ENCODE data around the gene EMID1. TPM values are rescaled to one million over a fixed set of nuclear protein-coding genes. Genes with fewer than 3 reads are reported as not detected.

EMID1 gene
- total RNA-seq, 2 experiments from 2014 or later: not detected

DNA sequence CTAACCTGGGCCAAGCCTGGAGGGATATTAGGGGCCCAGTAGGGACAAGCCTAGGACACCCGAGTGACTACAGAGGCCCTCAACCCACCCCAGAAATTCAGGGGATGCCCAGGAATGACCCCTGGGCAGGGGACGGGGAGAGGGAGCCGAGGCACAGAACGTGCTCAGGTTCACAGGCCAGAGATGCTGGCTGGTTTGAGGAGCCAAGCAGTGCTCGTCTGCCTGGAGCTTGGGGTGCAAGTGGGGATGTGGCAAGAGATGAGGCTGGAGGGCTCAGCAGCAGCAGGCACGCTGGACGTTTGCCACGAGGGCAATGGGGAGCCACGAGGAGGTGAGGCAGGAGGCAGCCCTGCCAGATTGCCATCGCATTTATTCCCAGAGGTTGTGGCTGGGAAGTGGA lies 34.0 kb upstream of the EMID1 start:
- no peak for ATAC-seq (ENCODE audit: poor library complexity)
- CTCF ChIA-PET: no interaction called here

DNA sequence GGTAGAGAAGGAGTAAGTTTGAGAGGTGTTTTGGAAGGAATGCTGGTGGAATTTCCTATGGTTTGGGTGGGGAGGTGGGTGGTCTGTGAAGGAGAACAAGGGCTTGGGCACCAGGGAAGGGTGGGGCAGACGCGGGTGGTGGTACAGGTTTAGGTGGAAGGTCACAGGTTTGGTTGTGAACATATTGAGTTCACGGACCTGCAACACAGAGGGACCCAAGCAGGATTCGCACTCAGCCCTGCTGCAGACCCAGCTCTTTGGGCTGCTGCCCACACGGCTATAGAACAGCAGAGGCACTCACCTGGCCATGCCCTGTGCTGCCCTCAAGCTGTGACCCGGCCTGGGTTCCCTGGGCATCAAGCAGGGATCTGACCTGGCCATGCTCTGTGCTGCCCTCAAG lies 33.5 kb upstream of the EMID1 start:
- Histone ChIP-seq H3K4me1 (ENCODE audit: insufficient read depth, low read length) (peaks cover 6% of the 10 kb centered on the region), H3K36me3 (ENCODE audit: insufficient read depth, low read length) (no peaks in the 10 kb centered on the region), H3K4me3 (ENCODE audit: low read length) (no peak overlapping the region), H3K9me3 (ENCODE audit: control insufficient read depth in 1 of 2, insufficient read depth in 1 of 2, low read length in 2 of 2) (peaks cover 21% of the 10 kb centered on the region in 2 experiments), H3K27me3 (ENCODE audit: control insufficient read depth in 1 of 2, insufficient read depth in 2 of 2, low read length in 2 of 2) (no peaks in the 10 kb centered on the region), H3K27ac (ENCODE audit: low read depth in 1 of 2, low read length in 2 of 2) (no peak overlapping the region)
- intact Hi-C loops (cut with DNase I, micrococcal nuclease): no loop called here
- H3K9me3 Mint-ChIP-seq: peaks cover 7% of the 10 kb centered on the region
- ChIA-PET POLR2A (no interaction called here), CTCF (no interaction called here)
- ATAC-seq (ENCODE audit: poor library complexity) (no peak), DNase-seq (no peak)
- peaks cover 6% of the 10 kb centered on the region for H3K4me1 Mint-ChIP-seq (ENCODE audit: low read depth)
- no peaks in the 10 kb centered on the region for H3K36me3 Mint-ChIP-seq (ENCODE audit: low read depth)
- H3K27me3 Mint-ChIP-seq: no peaks in the 10 kb centered on the region
- H3K4me3 Mint-ChIP-seq: no peak overlapping the region
- no peak overlapping the region for H3K27ac Mint-ChIP-seq
- TF ChIP-seq, protein P1, sequence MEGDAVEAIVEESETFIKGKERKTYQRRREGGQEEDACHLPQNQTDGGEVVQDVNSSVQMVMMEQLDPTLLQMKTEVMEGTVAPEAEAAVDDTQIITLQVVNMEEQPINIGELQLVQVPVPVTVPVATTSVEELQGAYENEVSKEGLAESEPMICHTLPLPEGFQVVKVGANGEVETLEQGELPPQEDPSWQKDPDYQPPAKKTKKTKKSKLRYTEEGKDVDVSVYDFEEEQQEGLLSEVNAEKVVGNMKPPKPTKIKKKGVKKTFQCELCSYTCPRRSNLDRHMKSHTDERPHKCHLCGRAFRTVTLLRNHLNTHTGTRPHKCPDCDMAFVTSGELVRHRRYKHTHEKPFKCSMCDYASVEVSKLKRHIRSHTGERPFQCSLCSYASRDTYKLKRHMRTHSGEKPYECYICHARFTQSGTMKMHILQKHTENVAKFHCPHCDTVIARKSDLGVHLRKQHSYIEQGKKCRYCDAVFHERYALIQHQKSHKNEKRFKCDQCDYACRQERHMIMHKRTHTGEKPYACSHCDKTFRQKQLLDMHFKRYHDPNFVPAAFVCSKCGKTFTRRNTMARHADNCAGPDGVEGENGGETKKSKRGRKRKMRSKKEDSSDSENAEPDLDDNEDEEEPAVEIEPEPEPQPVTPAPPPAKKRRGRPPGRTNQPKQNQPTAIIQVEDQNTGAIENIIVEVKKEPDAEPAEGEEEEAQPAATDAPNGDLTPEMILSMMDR (IDR thresholded peaks at IDR 0.05): no peak

More for the DNA sequence above, 34.0 kb upstream of the EMID1 start:
- Histone ChIP-seq H3K27ac (ENCODE audit: low read depth in 1 of 2, low read length in 2 of 2) (no peak overlapping the region), H3K9me3 (ENCODE audit: control insufficient read depth in 1 of 2, insufficient read depth in 1 of 2, low read length in 2 of 2) (peaks cover 21% of the 10 kb centered on the region in 2 experiments), H3K36me3 (ENCODE audit: insufficient read depth, low read length) (no peaks in the 10 kb centered on the region), H3K4me3 (ENCODE audit: low read length) (no peak overlapping the region), H3K27me3 (ENCODE audit: control insufficient read depth in 1 of 2, insufficient read depth in 2 of 2, low read length in 2 of 2) (no peaks in the 10 kb centered on the region), H3K4me1 (ENCODE audit: insufficient read depth, low read length) (peaks cover 11% of the 10 kb centered on the region)
- intact Hi-C loops (cut with DNase I, micrococcal nuclease): no loop called here
- no peaks in the 10 kb centered on the region for H3K36me3 Mint-ChIP-seq (ENCODE audit: low read depth)
- peaks cover 11% of the 10 kb centered on the region for H3K4me1 Mint-ChIP-seq (ENCODE audit: low read depth)
- H3K27ac Mint-ChIP-seq: no peak overlapping the region
- no peak for DNase-seq
- H3K9me3 Mint-ChIP-seq: peaks cover 7% of the 10 kb centered on the region
- POLR2A ChIA-PET: no interaction called here
- no peaks in the 10 kb centered on the region for H3K27me3 Mint-ChIP-seq
- H3K4me3 Mint-ChIP-seq: no peak overlapping the region
- TF ChIP-seq, protein P1 (IDR thresholded peaks at IDR 0.05): no peak

DNA sequence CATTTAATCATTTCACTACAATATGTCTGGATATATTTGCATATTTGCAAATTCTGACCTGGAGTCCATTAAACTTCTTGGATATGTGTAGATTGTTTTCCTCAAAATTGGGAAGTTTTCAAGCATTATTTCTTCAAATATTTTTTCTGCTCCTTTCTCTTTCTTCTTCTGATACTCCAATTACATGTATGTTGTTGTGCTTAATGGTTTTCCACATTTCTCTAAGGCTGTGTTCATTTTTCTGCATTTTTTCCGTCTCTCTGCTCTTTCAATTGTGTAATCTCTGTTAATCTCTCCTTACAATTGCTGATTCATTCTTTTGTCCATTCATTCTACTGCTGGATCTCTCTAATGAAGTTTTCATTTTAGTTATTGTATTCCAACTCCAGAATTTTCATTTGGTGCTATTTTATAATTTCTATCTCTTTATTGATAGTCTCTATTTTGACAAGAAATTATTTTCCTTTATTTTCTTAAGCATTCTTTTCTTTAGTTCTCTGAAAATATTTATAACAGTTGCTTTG lies 30.3 kb upstream of the EMID1 start:
- Mint-ChIP-seq H3K4me1 (ENCODE audit: low read depth) (no peaks in the 10 kb centered on the region), H3K36me3 (ENCODE audit: low read depth) (no peaks in the 10 kb centered on the region), H3K27ac (no peak overlapping the region), H3K9me3 (peaks cover 7% of the 10 kb centered on the region), H3K4me3 (no peak overlapping the region), H3K27me3 (no peaks in the 10 kb centered on the region)
- intact Hi-C loops (cut with DNase I, micrococcal nuclease): no loop called here
- Histone ChIP-seq H3K4me3 (ENCODE audit: low read length) (no peak overlapping the region), H3K4me1 (ENCODE audit: insufficient read depth, low read length) (no peaks in the 10 kb centered on the region), H3K9me3 (ENCODE audit: control insufficient read depth in 1 of 2, insufficient read depth in 1 of 2, low read length in 2 of 2) (peaks cover 21% of the 10 kb centered on the region in 2 experiments), H3K27ac (ENCODE audit: low read depth in 1 of 2, low read length in 2 of 2) (no peak overlapping the region), H3K27me3 (ENCODE audit: control insufficient read depth in 1 of 2, insufficient read depth in 2 of 2, low read length in 2 of 2) (no peaks in the 10 kb centered on the region), H3K36me3 (ENCODE audit: insufficient read depth, low read length) (no peaks in the 10 kb centered on the region)
- ChIA-PET CTCF (no interaction called here), POLR2A (interaction anchor here (0.7 kb wide), 1 partner anchor 792 kb away, joined by 5 read pairs; no protein-coding TSS in a partner anchor)
- no peak for ATAC-seq (ENCODE audit: poor library complexity)
- TF ChIP-seq, protein P1 (IDR thresholded peaks at IDR 0.05): no peak
- no peak for DNase-seq

Measured in CD4-positive, alpha-beta T cell (primary cell).